ENCODE measurements around the gene ADAM19. TPM values are rescaled to one million over a fixed set of nuclear protein-coding genes. Genes with fewer than 3 reads are reported as not detected.

The ADAM19 gene
- total and polyA plus RNA-seq, 7 experiments from 2014 or later: 0.10 to 410 (median 0.86) TPM

DNA sequence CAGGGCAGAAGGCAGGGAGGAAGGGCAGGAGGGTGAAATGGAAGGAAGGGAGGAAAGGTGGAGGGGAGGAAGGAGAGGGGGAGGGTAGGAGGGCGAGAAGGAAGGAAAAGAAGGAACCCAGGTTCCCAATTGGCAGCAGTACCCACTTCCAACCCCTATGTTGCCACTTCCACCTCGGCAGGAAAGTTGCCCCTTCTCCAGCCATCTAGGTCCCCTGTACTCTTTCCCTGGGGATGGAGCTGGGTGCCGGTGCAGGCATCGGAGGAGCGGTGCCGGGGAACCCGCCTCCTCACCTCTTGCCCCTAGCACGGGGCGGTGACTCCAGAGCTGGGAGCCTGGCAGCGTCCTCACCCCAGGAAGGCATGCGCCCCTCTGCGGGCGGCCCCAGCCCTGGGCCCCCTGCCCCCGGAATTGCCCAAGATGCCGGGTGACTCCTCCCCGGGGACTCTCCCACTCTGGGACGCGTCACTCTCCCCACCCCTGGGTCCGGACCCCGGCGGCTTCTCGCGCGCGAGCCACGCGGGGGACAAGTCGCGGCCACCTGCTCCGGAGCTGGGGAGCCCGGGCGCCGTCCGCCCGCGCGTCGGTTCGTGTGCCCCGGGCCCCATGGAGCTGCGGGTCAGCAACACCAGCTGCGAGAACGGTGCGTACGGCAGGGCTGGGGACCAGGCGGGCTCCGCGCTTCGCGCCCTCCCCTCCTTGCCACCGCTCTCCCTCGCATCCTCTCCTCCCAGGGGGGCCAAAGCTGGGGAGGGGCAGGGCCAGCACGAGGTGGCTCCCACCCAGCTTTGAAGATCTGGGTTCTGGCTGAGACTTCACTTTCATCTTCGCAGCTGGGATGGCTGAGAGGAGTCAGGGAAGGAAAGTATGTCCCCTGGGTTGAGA, 115.6 kb downstream of the ADAM19 start, which contains the start of gene NIPAL4:
Gene NIPAL4 (plus strand): TSS at position 499 of the 885 bp plus-strand sequence. CDS start 108 bp downstream, at position 607.
- H3K27ac Mint-ChIP-seq: no peak within 1 kb of the TSS

GRCh38 chr5:157458835-157459234, 116.7 kb downstream of the ADAM19 start:
- H3K27ac Mint-ChIP-seq: no peak overlapping the region
- ATAC-seq: no peak
- H3K9me3 Mint-ChIP-seq: no peaks in the 10 kb centered on the region
- no peak for DNase-seq
- no peaks in the 10 kb centered on the region for H3K36me3 Mint-ChIP-seq
- intact Hi-C loops (cut with micrococcal nuclease): no loop called here
- H3K4me1 ChIP-seq (ENCODE audit: control insufficient read depth in 2 of 2, insufficient read depth in 2 of 2, low read length in 2 of 2): no peaks in the 10 kb centered on the region
- peaks cover 19 to 36% (median 27%) of the 10 kb centered on the region in 5 donors for H3K27me3 Mint-ChIP-seq
- no peak overlapping the region for H3K27ac ChIP-seq (ENCODE audit: low read depth, low read length)
- H3K4me1 Mint-ChIP-seq: peaks cover 0 to 24% (median 7%) of the 10 kb centered on the region in 7 donors
- H3K36me3 ChIP-seq (ENCODE audit: control insufficient read depth in 2 of 3, insufficient read depth in 3 of 3, low read length in 3 of 3): no peaks in the 10 kb centered on the region
- no peaks in the 10 kb centered on the region for H3K27me3 ChIP-seq (ENCODE audit: control insufficient read depth in 2 of 2, insufficient read depth in 2 of 2, low read length in 2 of 2)
- no peaks in the 10 kb centered on the region for H3K9me3 ChIP-seq (ENCODE audit: control insufficient read depth in 2 of 3, low read length in 3 of 3)
- ChIA-PET CTCF (no interaction called here), POLR2A (no interaction called here)
- peak overlapping the region in 1 of 10 donors; percentile 12 for H3K4me3 Mint-ChIP-seq
- H3K4me3 ChIP-seq (ENCODE audit: low read length): no peak overlapping the region

More for the DNA sequence above, 115.6 kb downstream of the ADAM19 start, which contains the start of gene NIPAL4:
- Histone ChIP-seq H3K27me3 (ENCODE audit: control insufficient read depth in 2 of 2, insufficient read depth in 2 of 2, low read length in 2 of 2) (no peaks in the 10 kb centered on the region), H3K9me3 (ENCODE audit: control insufficient read depth in 2 of 3, low read length in 3 of 3) (no peaks in the 10 kb centered on the region), H3K27ac (ENCODE audit: low read depth, low read length) (no peak within 1 kb of the TSS), H3K4me3 (ENCODE audit: low read length) (no peak within 1 kb of the TSS), H3K4me1 (ENCODE audit: control insufficient read depth in 2 of 2, insufficient read depth in 2 of 2, low read length in 2 of 2) (no peaks in the 10 kb centered on the region), H3K36me3 (ENCODE audit: control insufficient read depth in 2 of 3, insufficient read depth in 3 of 3, low read length in 3 of 3) (no peaks in the 10 kb centered on the region)
- DNase-seq (peak in 1 of 9 donors; percentile 62), ATAC-seq (peak; percentile 50)
- H3K9me3 Mint-ChIP-seq: no peaks in the 10 kb centered on the region
- ChIA-PET CTCF (interaction anchor here (0.6 kb wide), 2 partner anchors 132 to 478 kb away, joined by 3 to 4 read pairs; no protein-coding TSS in a partner anchor), POLR2A (no interaction called here)
- intact Hi-C loops (cut with micrococcal nuclease): no loop called here
- H3K4me3 Mint-ChIP-seq: peak within 1 kb of the TSS; percentile 44 to 79 (median 58)
- H3K4me1 Mint-ChIP-seq: peaks cover 0 to 35% (median 11%) of the 10 kb centered on the region in 7 donors
- peaks cover 19 to 42% (median 29%) of the 10 kb centered on the region in 5 donors for H3K27me3 Mint-ChIP-seq
- H3K36me3 Mint-ChIP-seq: peaks cover 0 to 4% (median 0%) of the 10 kb centered on the region in 5 donors

GRCh38 chr5:157457391-157457790, 118.2 kb downstream of the ADAM19 start:
- DNase-seq (no peak), ATAC-seq (no peak)
- H3K36me3 ChIP-seq (ENCODE audit: control insufficient read depth in 2 of 3, insufficient read depth in 3 of 3, low read length in 3 of 3): no peaks in the 10 kb centered on the region
- ChIA-PET CTCF (no interaction called here), POLR2A (no interaction called here)
- Mint-ChIP-seq H3K27me3 (peaks cover 19 to 36% (median 21%) of the 10 kb centered on the region in 5 donors), H3K4me1 (peaks cover 0 to 21% (median 7%) of the 10 kb centered on the region in 7 donors), H3K9me3 (no peaks in the 10 kb centered on the region), H3K27ac (no peak overlapping the region), H3K4me3 (no peak overlapping the region), H3K36me3 (no peaks in the 10 kb centered on the region)
- no peaks in the 10 kb centered on the region for H3K27me3 ChIP-seq (ENCODE audit: control insufficient read depth in 2 of 2, insufficient read depth in 2 of 2, low read length in 2 of 2)
- H3K27ac ChIP-seq (ENCODE audit: low read depth, low read length): no peak overlapping the region
- no peaks in the 10 kb centered on the region for H3K9me3 ChIP-seq (ENCODE audit: control insufficient read depth in 2 of 3, low read length in 3 of 3)
- H3K4me3 ChIP-seq (ENCODE audit: low read length): no peak overlapping the region
- no peaks in the 10 kb centered on the region for H3K4me1 ChIP-seq (ENCODE audit: control insufficient read depth in 2 of 2, insufficient read depth in 2 of 2, low read length in 2 of 2)
- intact Hi-C loops (cut with micrococcal nuclease): no loop called here

GRCh38 chr5:157456301-157456700, 119.3 kb downstream of the ADAM19 start:
- no peak overlapping the region for H3K27ac Mint-ChIP-seq
- H3K27me3 Mint-ChIP-seq: peaks cover 14 to 34% (median 20%) of the 10 kb centered on the region in 5 donors
- POLR2A ChIA-PET: no interaction called here
- Histone ChIP-seq H3K27ac (ENCODE audit: low read depth, low read length) (no peak overlapping the region), H3K36me3 (ENCODE audit: control insufficient read depth in 2 of 3, insufficient read depth in 3 of 3, low read length in 3 of 3) (no peaks in the 10 kb centered on the region), H3K27me3 (ENCODE audit: control insufficient read depth in 2 of 2, insufficient read depth in 2 of 2, low read length in 2 of 2) (no peaks in the 10 kb centered on the region), H3K9me3 (ENCODE audit: control insufficient read depth in 2 of 3, low read length in 3 of 3) (no peaks in the 10 kb centered on the region), H3K4me3 (ENCODE audit: low read length) (no peak overlapping the region), H3K4me1 (ENCODE audit: control insufficient read depth in 2 of 2, insufficient read depth in 2 of 2, low read length in 2 of 2) (no peaks in the 10 kb centered on the region)
- no peak overlapping the region for H3K4me3 Mint-ChIP-seq
- CTCF ChIA-PET: no interaction called here
- H3K9me3 Mint-ChIP-seq: no peaks in the 10 kb centered on the region
- H3K36me3 Mint-ChIP-seq: peaks cover 0 to 2% (median 0%) of the 10 kb centered on the region in 5 donors
- intact Hi-C loops (cut with micrococcal nuclease): no loop called here
- no peak for ATAC-seq
- no peak for DNase-seq
- peaks cover 0 to 19% (median 7%) of the 10 kb centered on the region in 7 donors for H3K4me1 Mint-ChIP-seq

GRCh38 chr5:157455057-157455456, 120.5 kb downstream of the ADAM19 start:
- Histone ChIP-seq H3K4me3 (ENCODE audit: low read length) (no peak overlapping the region), H3K9me3 (ENCODE audit: control insufficient read depth in 2 of 3, low read length in 3 of 3) (no peaks in the 10 kb centered on the region), H3K36me3 (ENCODE audit: control insufficient read depth in 2 of 3, insufficient read depth in 3 of 3, low read length in 3 of 3) (no peaks in the 10 kb centered on the region), H3K27me3 (ENCODE audit: control insufficient read depth in 2 of 2, insufficient read depth in 2 of 2, low read length in 2 of 2) (no peaks in the 10 kb centered on the region), H3K27ac (ENCODE audit: low read depth, low read length) (no peak overlapping the region), H3K4me1 (ENCODE audit: control insufficient read depth in 2 of 2, insufficient read depth in 2 of 2, low read length in 2 of 2) (no peaks in the 10 kb centered on the region)
- CTCF ChIA-PET: no interaction called here
- POLR2A ChIA-PET: no interaction called here
- Mint-ChIP-seq H3K27me3 (peaks cover 4 to 23% (median 9%) of the 10 kb centered on the region in 5 donors), H3K9me3 (no peaks in the 10 kb centered on the region), H3K27ac (no peak overlapping the region), H3K4me3 (no peak overlapping the region), H3K36me3 (peaks cover 0 to 2% (median 0%) of the 10 kb centered on the region in 5 donors), H3K4me1 (peaks cover 0 to 8% (median 0%) of the 10 kb centered on the region in 7 donors)
- intact Hi-C loops (cut with micrococcal nuclease): no loop called here
- ATAC-seq (no peak), DNase-seq (no peak)

DNA sequence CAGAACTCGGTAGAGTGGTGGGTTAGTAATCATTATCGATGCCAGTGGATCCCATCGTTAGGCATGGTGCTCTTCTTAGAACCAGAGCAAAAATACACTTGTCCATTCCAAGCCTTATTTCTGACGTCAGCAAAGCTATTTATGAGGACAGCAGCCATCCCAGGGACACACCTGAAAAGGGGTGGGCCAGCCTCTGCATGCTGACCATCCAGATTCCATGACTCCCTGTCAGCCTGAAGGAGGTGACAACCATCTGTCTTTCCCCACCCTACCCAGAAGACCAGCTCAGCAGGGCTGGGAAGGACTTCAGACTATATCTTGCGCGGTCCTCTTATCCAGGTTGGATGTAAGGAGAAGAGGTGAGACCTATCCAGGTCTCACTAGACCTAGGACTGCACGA, 121.3 kb downstream of the ADAM19 start:
- Histone ChIP-seq H3K4me3 (ENCODE audit: low read length) (no peak overlapping the region), H3K36me3 (ENCODE audit: control insufficient read depth in 2 of 3, insufficient read depth in 3 of 3, low read length in 3 of 3) (no peaks in the 10 kb centered on the region), H3K9me3 (ENCODE audit: control insufficient read depth in 2 of 3, low read length in 3 of 3) (no peaks in the 10 kb centered on the region), H3K27me3 (ENCODE audit: control insufficient read depth in 2 of 2, insufficient read depth in 2 of 2, low read length in 2 of 2) (no peaks in the 10 kb centered on the region), H3K4me1 (ENCODE audit: control insufficient read depth in 2 of 2, insufficient read depth in 2 of 2, low read length in 2 of 2) (no peaks in the 10 kb centered on the region), H3K27ac (ENCODE audit: low read depth, low read length) (no peak overlapping the region)
- ATAC-seq (no peak), DNase-seq (no peak)
- Mint-ChIP-seq H3K4me3 (no peak overlapping the region), H3K4me1 (peaks cover 0 to 6% (median 0%) of the 10 kb centered on the region in 7 donors), H3K27me3 (peaks cover 2 to 17% (median 5%) of the 10 kb centered on the region in 5 donors), H3K9me3 (no peaks in the 10 kb centered on the region), H3K27ac (no peak overlapping the region), H3K36me3 (peaks cover 0 to 2% (median 0%) of the 10 kb centered on the region in 5 donors)
- CTCF ChIA-PET: interaction anchor here (0.6 kb wide), 1 partner anchor 263 kb away, joined by 3 read pairs; no protein-coding TSS in a partner anchor
- POLR2A ChIA-PET: no interaction called here
- intact Hi-C loops (cut with micrococcal nuclease): no loop called here
